NCI-H146 (cell line): Measurements from ENCODE around the gene ARFGAP2.
A peak's percentile ranks its signal among the peaks of the same experiment; 100 is the strongest.
"Not testable (repeated sequence)": the region's sequence is repeated elsewhere in the genome, so short reads cannot be mapped to it uniquely, and the experiment has no call there.

ENCODE experiments used
- DNase-seq: peaks from one replicate; lab custom pipeline; 2025; lab: John Stamatoyannopoulos, UW

Gene ARFGAP2

DNA sequence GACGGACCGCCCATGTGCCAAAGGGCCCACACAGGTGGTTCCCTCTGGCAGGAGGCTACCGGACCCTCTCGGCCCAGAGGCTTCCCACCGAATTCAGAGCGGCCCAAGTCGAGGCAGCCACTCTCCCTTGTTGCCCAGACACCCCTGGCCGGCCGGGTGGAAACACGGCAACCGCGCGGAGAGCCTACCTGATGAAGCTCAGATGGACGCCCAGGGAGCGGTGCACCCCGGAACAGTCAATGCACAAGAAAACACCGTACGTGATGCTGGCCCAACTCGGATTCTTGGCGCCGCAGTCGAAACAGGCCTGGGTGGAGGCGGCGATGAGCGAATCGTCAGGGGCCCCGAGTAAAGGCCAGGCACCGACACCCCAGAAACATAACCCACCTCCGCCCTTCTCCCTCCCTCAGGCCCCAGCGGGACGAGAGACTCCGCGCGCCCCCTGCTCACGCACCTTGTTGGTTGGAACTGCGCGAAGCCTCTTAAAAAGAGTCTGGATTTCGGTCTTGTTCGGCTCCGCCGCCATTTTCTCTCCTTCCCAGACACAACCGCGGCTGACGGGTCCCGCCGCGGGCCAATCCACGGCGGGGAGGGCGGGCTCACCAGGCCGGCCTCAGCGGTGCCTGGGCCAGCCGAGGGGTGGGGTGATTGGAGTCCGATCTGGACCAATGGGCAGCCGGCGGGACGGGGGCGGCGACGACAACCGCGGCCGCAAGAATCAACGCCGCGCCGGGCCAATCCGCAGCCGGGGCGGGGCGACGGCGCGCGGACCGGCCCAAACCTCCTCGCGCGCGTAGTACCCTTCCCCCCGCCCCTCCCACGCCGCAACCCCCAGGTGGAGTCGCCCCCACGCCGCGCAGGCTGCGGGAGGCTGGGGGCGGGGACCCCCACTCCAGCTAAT lies at the start of gene ARFGAP2:
Gene ARFGAP2, minus strand, starts transcription at position 552 of the 901 bp plus-strand sequence. Its CDS starts 26 bp downstream, at position 526.
- DNase-seq = peak; percentile 95

DNA sequence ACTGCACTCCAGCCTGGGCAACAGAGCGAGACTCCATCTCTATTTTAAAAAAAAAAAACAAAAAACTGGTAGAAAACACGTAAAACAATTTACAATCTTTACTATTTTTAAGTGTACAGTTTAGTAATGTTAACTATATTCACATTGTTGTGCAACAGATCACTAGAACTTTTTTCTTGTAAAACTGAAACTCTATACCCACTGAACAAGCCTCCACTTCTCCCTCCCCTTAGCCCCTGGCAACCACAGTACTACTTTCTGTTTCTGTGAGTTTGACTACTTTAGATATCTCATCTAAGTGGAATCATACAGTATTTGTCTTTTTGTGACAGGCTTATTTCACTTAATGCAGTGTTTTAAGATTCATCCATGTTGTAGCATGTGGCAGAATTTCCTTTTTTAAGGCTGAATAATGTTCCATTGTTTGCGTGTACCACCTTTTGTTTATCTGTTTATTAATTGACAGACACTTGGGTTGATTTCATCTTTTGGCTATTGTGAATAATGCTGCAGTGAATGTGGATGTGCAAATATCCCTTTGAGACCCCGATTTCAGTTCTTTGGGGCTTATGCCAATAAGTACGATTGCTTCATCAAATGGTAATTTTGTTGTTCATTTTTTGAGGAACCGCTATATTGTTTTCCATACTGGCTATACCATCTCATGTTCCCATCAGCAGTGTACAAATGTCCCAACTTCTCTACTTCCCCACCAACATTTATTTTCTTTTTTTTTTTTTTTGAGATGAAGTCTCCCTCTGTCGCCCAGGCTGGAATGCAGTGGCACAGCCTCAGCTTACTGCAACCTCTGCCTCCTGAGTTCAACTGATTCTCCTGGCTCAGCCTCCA lies 49.1 kb upstream of the ARFGAP2 start:
- DNase-seq = no peak

DNA sequence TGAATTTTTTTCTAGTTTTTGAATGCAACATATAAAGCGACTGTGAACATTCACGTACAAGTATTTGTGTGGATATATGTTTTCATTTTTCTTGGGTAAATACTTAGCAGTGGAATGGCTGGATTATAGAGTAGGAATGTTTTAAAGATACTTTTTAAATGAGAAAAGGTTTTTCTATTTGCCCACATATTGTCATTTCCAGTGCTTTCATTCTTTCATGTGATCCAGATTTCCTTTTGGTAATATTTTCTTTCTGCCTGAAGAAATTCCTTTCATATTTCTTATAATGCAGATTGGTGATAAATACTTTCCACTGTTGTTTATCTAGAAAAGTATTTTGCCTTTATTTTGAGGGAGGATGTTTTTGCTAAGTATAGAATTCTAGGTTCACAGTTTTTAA lies 46.0 kb upstream of the ARFGAP2 start:
- no peak for DNase-seq

DNA sequence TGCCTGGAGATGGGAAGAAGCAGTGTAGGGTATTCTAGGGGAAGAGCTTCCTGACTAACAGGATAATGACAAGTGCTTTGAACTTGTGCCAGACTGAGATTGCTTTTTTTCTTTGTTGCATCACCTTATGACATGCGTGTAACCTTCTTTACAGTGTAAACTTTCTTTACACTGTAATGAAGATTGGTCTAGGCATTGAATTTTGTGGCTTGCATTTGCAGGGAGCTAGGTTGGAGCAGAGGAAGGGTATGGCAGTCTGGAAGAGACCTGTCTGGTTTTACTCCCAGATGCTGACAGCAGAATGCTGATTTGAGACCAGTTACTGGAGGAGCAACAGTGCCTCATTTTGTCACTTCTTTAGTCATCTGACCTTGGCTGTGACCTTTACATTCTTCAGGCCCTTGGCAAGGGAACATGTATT lies 43.7 kb upstream of the ARFGAP2 start:
- DNase-seq = no peak

DNA sequence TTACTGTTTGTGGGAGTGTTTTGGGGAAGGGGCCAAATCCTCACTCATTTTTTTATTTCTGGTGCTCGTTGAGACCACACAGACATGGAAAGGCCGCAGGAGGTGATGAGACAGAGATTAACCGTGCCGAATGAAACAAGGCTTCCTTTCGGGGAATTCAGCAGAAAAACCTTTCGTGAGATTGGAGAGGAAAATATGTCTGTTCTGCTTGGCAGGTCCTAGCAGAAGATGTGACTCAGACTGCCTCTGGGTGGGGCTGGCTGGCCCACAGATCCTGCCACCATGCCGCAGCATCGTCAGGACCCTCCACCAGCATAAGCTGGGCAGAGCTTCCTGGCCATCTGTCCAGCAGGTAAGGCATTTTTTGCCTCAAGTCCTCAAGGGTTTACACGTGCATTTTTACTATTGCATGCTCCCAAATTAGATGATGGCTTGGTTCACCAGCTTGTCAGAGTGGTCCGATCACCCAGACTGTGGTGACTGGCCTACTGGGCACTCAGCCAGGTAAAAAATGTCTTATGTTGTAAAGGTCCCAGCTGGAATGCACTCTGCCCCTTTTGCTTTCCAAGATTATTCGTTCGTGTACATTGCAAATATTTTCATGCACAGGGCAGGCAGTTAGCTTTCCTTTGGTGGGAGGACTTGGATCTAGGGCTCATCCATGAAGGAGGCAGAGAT lies 39.6 kb upstream of the ARFGAP2 start:
- DNase-seq = peak; percentile 24

DNA sequence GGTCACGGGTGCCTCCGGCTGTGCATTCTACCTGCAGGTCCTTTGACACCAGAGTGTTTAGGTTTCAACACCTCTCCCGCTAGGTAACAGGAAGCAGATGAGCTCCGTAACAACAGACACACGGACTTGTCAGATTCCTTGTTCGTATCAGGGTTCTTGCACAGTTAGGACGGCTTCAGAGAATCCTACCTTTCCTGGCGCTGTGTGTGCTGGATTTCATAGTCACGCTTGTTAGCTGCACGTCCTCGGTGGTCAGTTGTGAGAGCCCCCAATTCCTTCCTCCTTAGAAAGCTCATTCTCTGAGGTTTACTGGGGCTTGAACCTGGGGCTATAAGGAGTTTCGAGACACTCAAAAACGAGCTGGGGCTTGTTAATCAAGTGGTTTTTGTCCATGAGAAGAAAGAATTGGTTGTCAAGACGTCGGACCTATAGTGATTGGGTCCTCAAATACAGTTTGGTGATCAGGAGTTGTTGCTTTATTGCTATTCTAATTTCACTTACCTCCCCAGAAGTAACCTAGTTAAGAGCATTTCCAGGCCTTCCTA lies 38.8 kb upstream of the ARFGAP2 start:
- no peak for DNase-seq

- peak; percentile 92 for DNase-seq
These were observed 37.4 kb upstream of the ARFGAP2 start for GRCh38 chr11:47213950-47214565.

GRCh38 chr11:47212938-47213337 lies 36.3 kb upstream of the ARFGAP2 start:
- DNase-seq = no peak

DNA sequence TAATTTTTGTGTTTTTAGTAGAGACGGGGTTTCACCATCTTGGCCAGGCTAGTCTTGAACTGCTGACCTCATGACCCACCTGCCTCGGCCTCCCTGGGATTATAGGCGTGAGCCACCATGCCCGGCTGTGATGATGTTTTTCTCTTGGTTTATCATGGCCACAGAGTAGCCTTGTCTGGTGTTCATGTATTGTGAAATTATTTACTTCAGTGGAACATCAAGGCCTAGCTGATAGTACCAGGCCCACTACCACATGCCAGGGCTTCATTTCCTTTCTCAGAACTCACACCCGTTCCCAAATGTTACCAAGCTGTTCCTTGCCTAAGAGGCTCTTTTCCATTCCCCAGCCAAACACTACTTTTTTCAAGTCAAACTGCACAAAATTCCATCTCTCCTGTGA lies 31.9 kb upstream of the ARFGAP2 start:
- no peak for DNase-seq

GRCh38 chr11:47208008-47208552 lies 31.4 kb upstream of the ARFGAP2 start:
- DNase-seq = not testable (repeated sequence)

- no peak for DNase-seq
These were observed 30.8 kb upstream of the ARFGAP2 start for GRCh38 chr11:47207459-47207858.

GRCh38 chr11:47206577-47206976 lies 29.9 kb upstream of the ARFGAP2 start:
- not testable (repeated sequence) for DNase-seq

DNA sequence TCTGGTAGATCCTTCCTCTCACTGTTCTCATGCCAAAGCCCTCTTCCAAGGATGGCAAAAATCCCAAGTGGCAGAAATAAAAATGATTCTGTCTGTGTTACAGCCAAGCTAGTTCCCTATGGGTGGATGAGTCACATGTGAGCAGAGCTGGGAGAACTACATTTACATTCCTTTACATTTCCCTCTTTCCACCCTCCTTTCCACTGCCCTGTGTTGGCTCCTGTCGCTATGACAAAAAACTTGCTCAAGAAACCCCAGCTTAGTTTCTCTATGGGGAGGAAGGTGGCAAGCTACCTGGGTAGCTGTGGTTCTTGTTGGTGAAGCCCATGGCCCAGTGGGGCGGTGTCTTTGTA lies 27.9 kb upstream of the ARFGAP2 start:
- DNase-seq = no peak

- DNase-seq = no peak
These were observed 25.9 kb upstream of the ARFGAP2 start for GRCh38 chr11:47202576-47202975.

- no peak for DNase-seq
These were observed 24.3 kb upstream of the ARFGAP2 start for GRCh38 chr11:47201015-47201414.

DNA sequence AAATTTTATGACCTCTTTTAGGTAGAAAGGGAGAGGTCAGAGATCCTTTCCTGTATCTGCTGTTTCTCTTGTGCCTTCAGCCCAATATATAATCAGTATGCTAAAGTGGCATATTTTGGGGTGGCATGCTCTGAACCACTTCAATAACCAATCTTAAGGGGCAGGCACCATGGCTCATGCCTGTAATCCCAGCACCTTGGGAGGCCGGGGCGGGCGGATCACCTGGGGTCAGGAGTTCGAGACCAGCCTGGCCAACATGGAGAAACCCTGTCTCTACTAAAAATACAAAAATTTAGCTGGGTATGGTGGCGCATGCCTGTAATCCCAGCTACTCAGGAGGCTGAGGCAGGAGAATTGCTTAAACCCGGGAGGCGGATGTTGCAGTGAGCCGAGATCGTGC lies 21.5 kb upstream of the ARFGAP2 start:
- DNase-seq = not testable (repeated sequence)

DNA sequence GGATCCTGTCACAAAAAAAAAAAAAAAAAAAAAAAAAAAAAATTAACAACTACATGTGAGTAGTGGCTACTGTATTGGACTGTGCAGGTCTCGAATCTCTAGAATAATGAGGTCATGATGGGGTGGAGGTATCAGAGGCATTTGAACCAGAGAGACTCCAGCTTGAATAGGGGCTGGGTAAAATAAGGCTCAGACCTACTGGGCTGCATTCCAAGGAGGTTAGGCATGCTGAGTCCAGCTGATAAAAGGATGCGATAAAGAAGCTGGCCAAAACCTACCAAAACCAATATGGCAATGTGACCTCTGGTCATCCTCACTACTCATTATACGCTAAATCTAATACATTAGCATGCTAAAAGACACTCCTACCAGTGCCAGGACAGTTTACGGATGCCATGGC lies 15.4 kb upstream of the ARFGAP2 start:
- DNase-seq = no peak

- not testable (repeated sequence) for DNase-seq
These were observed 14.5 kb upstream of the ARFGAP2 start for GRCh38 chr11:47191137-47191536.

- no peak for DNase-seq
These were observed 12.6 kb upstream of the ARFGAP2 start for GRCh38 chr11:47189100-47189834.

- no peak for DNase-seq
These were observed 11.6 kb upstream of the ARFGAP2 start for GRCh38 chr11:47188259-47188658.

DNA sequence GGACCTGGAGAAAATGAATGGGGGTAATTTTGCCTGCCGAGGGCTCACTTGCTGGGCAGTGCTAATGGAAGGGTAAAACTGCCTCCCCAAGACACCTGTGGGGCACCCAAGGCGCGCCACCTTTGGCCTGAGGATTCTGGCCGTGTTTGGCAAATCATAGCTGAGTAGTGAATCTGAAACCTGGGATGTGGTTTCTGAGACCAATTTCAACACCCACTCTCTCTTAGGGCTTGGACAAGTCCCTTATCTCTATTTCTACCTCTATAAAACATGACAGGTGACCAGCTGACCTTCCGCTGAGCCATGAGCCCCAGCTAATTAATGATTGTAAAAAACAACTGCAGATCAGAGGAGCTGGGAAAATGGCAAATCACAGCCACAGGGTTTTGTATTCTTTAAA lies 11.0 kb upstream of the ARFGAP2 start:
- peak; percentile 14 for DNase-seq
